Neural crest cell (in vitro differentiated cells): ENCODE results near the gene MOBP. TPM values are rescaled to one million over a fixed set of nuclear protein-coding genes. Genes with fewer than 3 reads are reported as not detected.

ENCODE experiments used
- DNase-seq: peaks from one replicate; pipeline ENCODE4 v3.0.0; 2021; ENCODE audit warnings: low read depth, mixed read lengths, low spot score
- H3K27ac Mint-ChIP-seq: one replicate; pipeline ENCODE4 v1.8.0; 2021; ENCODE audit warnings: mild to moderate bottlenecking, mixed read lengths; ENCODE audit not compliant: unreplicated experiment
- H3K27me3 Mint-ChIP-seq: 2 replicates; pipeline ENCODE4 v1.8.0; 2021; ENCODE audit warnings: low read depth, mild to moderate bottlenecking, mixed read lengths
- H3K36me3 Mint-ChIP-seq: 2 replicates; pipeline ENCODE4 v1.8.0; 2021; ENCODE audit warnings: low read depth, mild to moderate bottlenecking, mixed read lengths
- H3K4me1 Mint-ChIP-seq: 2 replicates; pipeline ENCODE4 v1.8.0; 2021; ENCODE audit warnings: mixed read lengths
- H3K4me3 Mint-ChIP-seq: one replicate; pipeline ENCODE4 v1.8.0; 2021; ENCODE audit warnings: mild to moderate bottlenecking, mixed read lengths
- H3K9me3 Mint-ChIP-seq: 2 replicates; pipeline ENCODE4 v1.8.0; 2021; ENCODE audit warnings: mixed read lengths
- CTCF ChIP-seq: fragments of 200-600 bp; sonication (generic); conservative IDR thresholded peaks from 2 replicates; pipeline ENCODE4 v1.5.0; 2021; ENCODE audit warnings: antibody characterized with exemption, mild to moderate bottlenecking
- total RNA-seq: library from RNA; stranded (reverse); gene quantifications from 2 replicates; pipeline ENCODE4 v1.2.1, GENCODE V29; 2021

Gene MOBP
- total RNA-seq, 1 donor from 2014 or later = not detected

GRCh38 chr3:39445927-39446326 is 21.6 kb upstream of the MOBP start:
- H3K36me3 Mint-ChIP-seq = no peaks in the 10 kb centered on the region
- no peaks in the 10 kb centered on the region for H3K27me3 Mint-ChIP-seq
- no peak for TF ChIP-seq CTCF
- no peaks in the 10 kb centered on the region for H3K4me1 Mint-ChIP-seq
- H3K27ac Mint-ChIP-seq = no peak overlapping the region
- H3K4me3 Mint-ChIP-seq = no peak overlapping the region
- no peaks in the 10 kb centered on the region for H3K9me3 Mint-ChIP-seq
- no peak for DNase-seq

- Mint-ChIP-seq H3K4me3 (no peak overlapping the region), H3K27ac (no peak overlapping the region), H3K36me3 (no peaks in the 10 kb centered on the region), H3K4me1 (no peaks in the 10 kb centered on the region), H3K9me3 (no peaks in the 10 kb centered on the region), H3K27me3 (no peaks in the 10 kb centered on the region)
- TF ChIP-seq CTCF = no peak
- no peak for DNase-seq
These were observed 21.0 kb upstream of the MOBP start for GRCh38 chr3:39446444-39446843.

GRCh38 chr3:39447637-39448483 is 19.6 kb upstream of the MOBP start:
- peak; percentile 91 for TF ChIP-seq CTCF
- Mint-ChIP-seq H3K9me3 (no peaks in the 10 kb centered on the region), H3K36me3 (no peaks in the 10 kb centered on the region), H3K4me3 (no peak overlapping the region), H3K27me3 (peaks cover 3% of the 10 kb centered on the region), H3K27ac (no peak overlapping the region), H3K4me1 (no peaks in the 10 kb centered on the region)
- peak; percentile 67 for DNase-seq

- H3K27me3 Mint-ChIP-seq = peaks cover 7% of the 10 kb centered on the region
- DNase-seq = no peak
- H3K4me1 Mint-ChIP-seq = no peaks in the 10 kb centered on the region
- no peak overlapping the region for H3K4me3 Mint-ChIP-seq
- H3K27ac Mint-ChIP-seq = no peak overlapping the region
- H3K36me3 Mint-ChIP-seq = no peaks in the 10 kb centered on the region
- TF ChIP-seq CTCF = no peak
- H3K9me3 Mint-ChIP-seq = no peaks in the 10 kb centered on the region
These were observed 18.8 kb upstream of the MOBP start for GRCh38 chr3:39448506-39449233.

GRCh38 chr3:39449796-39450195 is 17.7 kb upstream of the MOBP start:
- Mint-ChIP-seq H3K27ac (no peak overlapping the region), H3K27me3 (peaks cover 10% of the 10 kb centered on the region), H3K4me3 (no peak overlapping the region), H3K4me1 (no peaks in the 10 kb centered on the region), H3K9me3 (no peaks in the 10 kb centered on the region), H3K36me3 (no peaks in the 10 kb centered on the region)
- DNase-seq = no peak
- no peak for TF ChIP-seq CTCF
